Measurements from ENCODE around the gene PIH1D2.
A peak's percentile ranks its signal among the peaks of the same experiment; 100 is the strongest.
"Not testable (repeated sequence)": the region's sequence is repeated elsewhere in the genome, so short reads cannot be mapped to it uniquely, and the experiment has no call there.

PIH1D2 gene

DNA sequence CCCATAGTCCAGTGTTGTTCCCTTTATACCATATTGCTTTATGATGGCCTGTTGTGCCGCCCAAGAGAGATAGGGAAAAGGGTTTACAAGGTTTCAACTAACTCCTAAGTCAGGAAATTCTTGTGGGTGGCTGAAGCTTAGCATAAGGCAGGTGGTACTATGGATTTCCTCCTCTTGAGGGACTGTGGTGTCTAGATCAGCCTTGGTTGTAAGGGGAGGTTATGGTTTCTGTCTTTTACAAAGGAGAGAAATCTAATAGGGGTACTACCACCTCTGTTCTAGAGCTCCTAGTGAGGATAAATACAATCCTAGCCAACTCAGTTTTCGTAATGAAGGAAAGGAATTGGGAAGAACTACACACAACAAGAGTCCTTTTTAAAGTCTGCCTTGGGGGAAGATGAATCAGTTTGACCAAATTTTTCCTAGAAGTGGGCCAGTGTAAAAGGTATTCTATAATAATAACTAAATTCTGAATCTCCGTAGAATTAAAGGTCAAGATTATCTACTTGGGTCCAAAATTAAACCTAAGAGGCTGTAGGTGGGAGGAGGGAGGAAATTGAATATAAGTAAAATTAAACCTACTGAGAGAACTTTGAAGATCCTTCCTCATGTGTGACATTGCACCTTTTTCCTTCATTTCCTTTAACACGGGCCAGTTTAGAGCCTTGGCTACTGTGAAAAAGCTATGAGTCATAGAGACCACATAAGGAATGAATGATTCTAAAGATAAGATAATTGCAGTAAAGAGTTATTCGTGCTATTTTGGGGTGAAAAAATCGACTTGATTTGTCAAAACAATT lies 31.5 kb downstream of the PIH1D2 start:
- peaks cover 48% of the 10 kb centered on the region for H3K36me3 Mint-ChIP-seq (ENCODE audit: low read depth)
- no peaks in the 10 kb centered on the region for H3K27me3 Mint-ChIP-seq (ENCODE audit: low read depth)
- H3K27ac Mint-ChIP-seq = no peak overlapping the region
- H3K4me3 Mint-ChIP-seq = no peak overlapping the region
- H3K4me1 Mint-ChIP-seq (ENCODE audit: low read depth) = peaks cover 13% of the 10 kb centered on the region
- no peak for DNase-seq (ENCODE audit: low spot score)
- no peaks in the 10 kb centered on the region for H3K9me3 Mint-ChIP-seq

DNA sequence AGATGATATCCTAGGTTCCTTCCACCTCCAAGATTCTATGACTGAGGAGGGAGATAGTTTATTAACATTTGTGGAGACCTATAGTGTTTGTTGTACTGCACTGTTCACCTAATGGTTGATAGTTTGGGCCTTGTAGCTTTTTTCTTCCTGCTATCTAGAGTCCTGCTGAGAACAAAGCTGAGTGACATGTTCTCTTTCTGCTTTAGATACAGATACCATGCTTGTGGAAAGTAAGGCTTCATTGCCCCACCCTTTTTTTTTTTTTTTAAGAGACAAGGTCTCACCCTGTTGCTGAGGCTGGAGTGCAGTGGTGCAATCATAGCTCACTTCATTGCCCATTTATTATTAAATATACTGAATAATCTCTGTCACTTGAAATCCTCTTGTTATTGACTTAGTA lies 36.3 kb downstream of the PIH1D2 start:
- no peaks in the 10 kb centered on the region for H3K27me3 Mint-ChIP-seq (ENCODE audit: low read depth)
- no peak overlapping the region for H3K27ac Mint-ChIP-seq
- H3K36me3 Mint-ChIP-seq (ENCODE audit: low read depth) = peaks cover 43% of the 10 kb centered on the region
- H3K4me3 Mint-ChIP-seq = no peak overlapping the region
- no peak for DNase-seq (ENCODE audit: low spot score)
- peaks cover 11% of the 10 kb centered on the region for H3K4me1 Mint-ChIP-seq (ENCODE audit: low read depth)
- H3K9me3 Mint-ChIP-seq = no peaks in the 10 kb centered on the region

DNA sequence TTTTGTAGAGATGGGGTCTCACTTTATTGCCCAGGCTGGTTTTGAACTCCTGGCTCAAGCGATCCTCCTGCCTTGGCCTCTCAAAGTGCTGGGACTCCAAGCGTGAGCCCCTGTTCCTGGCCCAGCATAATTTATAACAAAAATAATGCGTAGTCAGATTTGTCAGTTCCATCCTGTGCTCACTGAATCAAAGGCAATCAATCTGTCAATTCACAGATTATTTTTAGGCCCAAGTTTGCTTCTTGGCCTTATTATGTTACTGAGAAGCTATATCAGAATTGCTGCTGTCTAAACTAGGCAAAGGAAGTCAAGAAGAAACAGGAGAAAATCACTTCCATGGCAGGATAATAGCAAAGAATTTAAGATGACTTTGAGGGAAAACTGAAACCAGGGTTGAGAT lies 39.9 kb downstream of the PIH1D2 start:
- no peak for DNase-seq (ENCODE audit: low spot score)
- H3K27me3 Mint-ChIP-seq (ENCODE audit: low read depth) = no peaks in the 10 kb centered on the region
- no peak overlapping the region for H3K4me3 Mint-ChIP-seq
- no peaks in the 10 kb centered on the region for H3K9me3 Mint-ChIP-seq
- no peak overlapping the region for H3K27ac Mint-ChIP-seq
- peaks cover 54% of the 10 kb centered on the region for H3K36me3 Mint-ChIP-seq (ENCODE audit: low read depth)
- peaks cover 4% of the 10 kb centered on the region for H3K4me1 Mint-ChIP-seq (ENCODE audit: low read depth)

DNA sequence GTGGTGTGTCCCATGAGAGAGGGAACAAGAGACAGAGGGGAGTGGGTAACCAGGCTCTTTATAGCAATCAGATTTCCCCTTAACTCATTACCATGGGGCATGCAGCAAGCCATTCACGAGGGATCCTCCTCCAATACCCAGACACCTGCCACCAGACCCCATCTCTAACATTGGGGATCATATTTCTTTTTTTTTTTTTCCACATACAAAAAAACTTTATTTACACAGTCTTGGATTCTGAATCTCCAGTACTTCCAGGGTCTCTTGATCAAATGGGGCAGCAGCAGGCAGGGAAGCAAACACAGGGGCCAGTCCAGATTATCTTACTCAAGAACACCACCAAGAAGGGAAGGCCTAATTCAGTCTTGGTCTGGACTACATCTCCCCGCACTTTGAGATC lies 44.4 kb downstream of the PIH1D2 start:
- Mint-ChIP-seq H3K9me3 (no peaks in the 10 kb centered on the region), H3K4me3 (no peak overlapping the region), H3K27ac (no peak overlapping the region), H3K4me1 (ENCODE audit: low read depth) (peaks cover 9% of the 10 kb centered on the region), H3K27me3 (ENCODE audit: low read depth) (no peaks in the 10 kb centered on the region), H3K36me3 (ENCODE audit: low read depth) (peaks cover 38% of the 10 kb centered on the region)
- no peak for DNase-seq (ENCODE audit: low spot score)

DNA sequence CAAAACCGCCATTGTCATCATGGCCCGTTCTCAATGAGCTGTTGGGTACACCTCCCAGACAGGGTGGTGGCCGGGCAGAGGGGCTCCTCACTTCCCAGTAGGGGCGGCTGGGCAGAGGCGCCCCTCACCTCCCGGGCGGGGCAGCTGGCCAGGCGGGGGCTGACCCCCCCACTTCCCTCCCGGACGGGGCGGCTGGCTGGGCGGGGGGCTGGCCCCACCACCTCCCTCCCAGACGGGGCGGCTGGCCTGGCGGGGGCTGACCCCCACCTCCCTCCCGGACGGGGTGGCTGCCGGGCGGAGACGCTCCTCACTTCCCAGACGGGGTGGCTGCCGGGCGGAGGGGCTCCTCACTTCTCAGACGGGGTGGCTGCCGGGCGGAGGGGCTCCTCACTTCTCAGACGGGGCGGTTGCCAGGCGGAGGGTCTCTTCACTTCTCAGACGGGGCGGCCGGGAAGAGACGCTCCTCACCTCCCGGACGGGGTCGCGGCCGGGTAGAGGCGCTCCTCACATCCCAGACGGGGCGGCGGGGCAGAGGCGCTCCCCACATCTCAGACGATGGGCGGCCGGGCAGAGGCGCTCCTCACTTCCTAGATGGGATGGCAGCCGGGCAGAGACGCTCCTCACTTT lies 46.9 kb downstream of the PIH1D2 start:
- not testable (repeated sequence) for H3K4me3 Mint-ChIP-seq; H3K9me3 Mint-ChIP-seq; H3K27me3 Mint-ChIP-seq (ENCODE audit: low read depth); DNase-seq (ENCODE audit: low spot score); H3K27ac Mint-ChIP-seq
- H3K36me3 Mint-ChIP-seq (ENCODE audit: low read depth) = peaks cover 30% of the 10 kb centered on the region
- peaks cover 20% of the 10 kb centered on the region for H3K4me1 Mint-ChIP-seq (ENCODE audit: low read depth)

DNA sequence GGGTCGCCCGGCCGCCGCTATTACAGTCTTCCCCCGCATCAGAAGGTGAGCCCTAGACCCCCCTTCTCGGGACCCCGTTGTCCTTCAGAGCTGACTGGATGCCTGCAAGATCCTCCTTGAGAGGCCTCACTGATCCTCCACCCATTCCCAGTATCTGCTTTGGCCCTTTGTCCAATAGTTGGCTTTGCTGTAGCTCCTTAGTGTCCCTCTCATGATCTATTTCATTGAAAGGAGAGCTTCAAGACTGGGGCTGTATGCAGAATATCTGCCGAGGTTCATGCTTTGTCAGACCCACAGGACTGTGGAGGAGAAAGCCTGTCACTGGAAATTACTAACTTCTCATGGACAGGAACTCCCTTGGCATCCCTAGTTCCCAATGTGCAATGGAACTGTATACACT lies 48.1 kb downstream of the PIH1D2 start:
- peak; percentile 7 for DNase-seq (ENCODE audit: low spot score)
- Mint-ChIP-seq H3K27ac (peak overlapping the region; percentile 100), H3K4me1 (ENCODE audit: low read depth) (peaks cover 20% of the 10 kb centered on the region), H3K9me3 (no peaks in the 10 kb centered on the region), H3K4me3 (peak overlapping the region; percentile 99), H3K36me3 (ENCODE audit: low read depth) (peaks cover 26% of the 10 kb centered on the region), H3K27me3 (ENCODE audit: low read depth) (no peaks in the 10 kb centered on the region)

DNA sequence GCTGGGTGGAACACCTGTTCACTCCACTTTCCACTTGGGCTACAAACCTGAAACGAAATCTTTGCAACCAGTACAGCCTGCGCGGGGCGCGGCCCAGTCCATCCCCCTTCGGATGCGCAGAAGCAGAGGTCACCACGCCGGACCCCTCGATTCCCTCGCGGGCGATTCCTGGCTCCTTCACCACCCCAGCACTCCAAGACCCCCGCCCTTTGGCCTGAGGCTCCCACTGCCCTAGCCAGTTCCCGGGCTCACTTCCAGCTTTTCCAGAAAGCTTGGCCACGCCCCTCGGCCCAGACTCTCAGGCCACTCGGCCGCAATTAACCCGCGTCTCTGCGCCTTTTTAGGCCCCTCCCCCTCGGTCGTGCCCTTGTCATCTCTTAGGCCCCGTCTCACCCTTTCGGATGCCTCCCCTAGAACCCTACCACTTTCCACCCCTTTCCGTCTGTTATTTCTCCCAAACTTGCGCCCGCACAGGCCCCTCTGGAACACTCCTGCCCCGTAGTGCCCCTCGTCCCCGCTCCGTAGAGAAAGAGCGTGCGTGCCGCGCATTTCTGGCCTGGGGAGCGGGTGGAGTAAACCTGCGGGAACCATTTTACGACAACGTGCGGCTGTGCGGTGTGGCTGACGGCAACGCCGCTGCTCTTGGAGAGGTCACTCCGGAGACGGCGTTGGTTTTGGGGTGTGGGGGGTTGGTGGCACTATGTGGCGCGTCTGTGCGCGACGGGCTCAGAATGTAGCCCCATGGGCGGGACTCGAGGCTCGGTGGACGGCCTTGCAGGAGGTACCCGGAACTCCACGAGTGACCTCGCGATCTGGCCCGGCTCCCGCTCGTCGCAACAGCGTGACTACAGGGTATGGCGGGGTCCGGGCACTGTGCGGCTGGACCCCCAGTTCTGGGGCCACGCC lies 48.8 kb downstream of the PIH1D2 start, which contains the start of gene DLAT:
DLAT (plus strand) TSS at position 636 of the 906 bp plus-strand sequence; CDS start at position 701, 65 bp downstream.
- Mint-ChIP-seq H3K27me3 (ENCODE audit: low read depth) (no peaks in the 10 kb centered on the region), H3K9me3 (no peaks in the 10 kb centered on the region), H3K27ac (peak within 1 kb of the TSS; percentile 100), H3K36me3 (ENCODE audit: low read depth) (peaks cover 22% of the 10 kb centered on the region), H3K4me1 (ENCODE audit: low read depth) (peaks cover 20% of the 10 kb centered on the region), H3K4me3 (peak within 1 kb of the TSS; percentile 99)
- peak; percentile 88 for DNase-seq (ENCODE audit: low spot score)

DNA sequence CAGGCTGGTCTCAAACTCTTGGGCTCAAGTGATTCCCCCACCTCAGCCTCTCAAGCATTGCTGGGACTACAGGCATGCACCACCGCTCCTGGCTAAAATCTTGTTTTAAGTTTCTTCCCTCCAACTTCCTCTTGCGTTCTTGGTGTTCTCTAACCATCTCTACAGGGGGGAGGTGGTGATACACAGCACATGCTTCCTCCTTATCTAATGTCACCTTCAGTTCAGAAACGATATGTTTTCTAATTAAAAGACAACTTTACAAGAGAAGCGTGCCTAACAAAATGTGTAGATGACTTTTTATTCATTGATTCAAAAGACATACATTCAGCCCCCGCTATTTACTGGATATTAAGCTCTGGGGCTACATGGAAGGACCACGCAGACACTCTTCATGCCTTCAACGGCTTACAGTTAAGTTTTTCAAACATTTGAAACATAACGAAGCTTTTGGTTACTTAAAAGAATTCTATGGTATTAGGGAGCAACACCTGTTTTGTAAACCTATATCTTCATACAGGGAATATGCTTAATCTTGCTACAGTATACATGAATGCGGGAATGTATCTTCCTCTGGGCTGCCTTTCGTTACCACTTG lies 49.5 kb downstream of the PIH1D2 start:
- H3K4me1 Mint-ChIP-seq (ENCODE audit: low read depth) = peaks cover 19% of the 10 kb centered on the region
- H3K36me3 Mint-ChIP-seq (ENCODE audit: low read depth) = peaks cover 18% of the 10 kb centered on the region
- DNase-seq (ENCODE audit: low spot score) = no peak
- H3K4me3 Mint-ChIP-seq = peak overlapping the region; percentile 99
- H3K9me3 Mint-ChIP-seq = no peaks in the 10 kb centered on the region
- no peaks in the 10 kb centered on the region for H3K27me3 Mint-ChIP-seq (ENCODE audit: low read depth)
- peak overlapping the region; percentile 100 for H3K27ac Mint-ChIP-seq

DNA sequence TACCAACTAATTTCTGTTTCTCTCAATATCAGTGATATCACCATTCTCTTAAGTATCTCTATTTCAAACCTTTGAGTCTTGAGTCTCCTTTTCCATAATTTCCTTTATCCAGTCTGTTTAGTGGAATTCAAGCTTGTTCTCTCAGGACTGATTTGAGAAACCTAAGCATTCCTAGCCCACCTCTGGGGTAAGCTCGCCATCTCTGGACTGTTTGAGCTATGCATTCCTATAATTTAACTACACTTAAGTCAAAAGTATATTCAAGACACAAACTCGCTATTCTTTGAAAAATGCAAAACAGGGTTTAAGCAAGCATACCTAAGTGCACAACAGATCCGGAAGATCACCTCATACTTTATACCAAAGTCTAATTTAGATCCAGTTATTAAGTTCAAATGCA lies 50.7 kb downstream of the PIH1D2 start:
- Mint-ChIP-seq H3K27ac (peak overlapping the region; percentile 24), H3K9me3 (no peaks in the 10 kb centered on the region), H3K27me3 (ENCODE audit: low read depth) (no peaks in the 10 kb centered on the region), H3K4me3 (peak overlapping the region; percentile 60), H3K36me3 (ENCODE audit: low read depth) (peaks cover 12% of the 10 kb centered on the region), H3K4me1 (ENCODE audit: low read depth) (peaks cover 16% of the 10 kb centered on the region)
- no peak for DNase-seq (ENCODE audit: low spot score)

DNA sequence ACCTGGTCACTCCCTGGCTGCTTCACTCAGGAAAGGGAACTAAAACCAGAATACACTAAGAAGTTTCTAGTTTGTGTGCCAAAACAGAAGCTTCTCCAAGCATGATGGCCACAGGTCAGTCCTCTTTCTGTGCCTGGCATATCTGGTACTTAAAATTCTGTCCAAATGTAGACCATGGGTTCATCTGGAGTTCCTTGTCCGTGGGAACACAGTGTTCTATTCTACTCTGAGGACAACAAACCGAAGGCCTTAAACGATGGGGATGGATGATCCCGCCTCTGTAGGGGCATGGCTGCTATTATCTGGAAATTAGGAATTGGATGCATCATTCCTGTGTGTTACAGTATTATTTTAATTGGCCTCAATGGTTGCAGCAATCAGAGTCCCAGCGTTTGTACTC lies 54.8 kb downstream of the PIH1D2 start:
- no peak overlapping the region for H3K4me3 Mint-ChIP-seq
- H3K27me3 Mint-ChIP-seq (ENCODE audit: low read depth) = no peaks in the 10 kb centered on the region
- no peaks in the 10 kb centered on the region for H3K9me3 Mint-ChIP-seq
- H3K36me3 Mint-ChIP-seq (ENCODE audit: low read depth) = peaks cover 11% of the 10 kb centered on the region
- H3K27ac Mint-ChIP-seq = no peak overlapping the region
- no peak for DNase-seq (ENCODE audit: low spot score)
- H3K4me1 Mint-ChIP-seq (ENCODE audit: low read depth) = peaks cover 7% of the 10 kb centered on the region
